ENCODE measurements around the gene LARGE1.
A peak's percentile ranks its signal among the peaks of the same experiment; 100 is the strongest.
"Not testable (repeated sequence)": the region's sequence is repeated elsewhere in the genome, so short reads cannot be mapped to it uniquely, and the experiment has no call there.

The LARGE1 gene

GRCh38 chr22:33472462-33473344 lies 447.6 kb downstream of the LARGE1 start:
- no peak for DNase-seq (ENCODE audit: low spot score)

GRCh38 chr22:33470456-33470855 lies 449.8 kb downstream of the LARGE1 start:
- no peak for DNase-seq (ENCODE audit: low spot score)

GRCh38 chr22:33467620-33468095 lies 452.6 kb downstream of the LARGE1 start:
- DNase-seq (ENCODE audit: low spot score), result no peak

GRCh38 chr22:33467080-33467479 lies 453.2 kb downstream of the LARGE1 start:
- no peak for DNase-seq (ENCODE audit: low spot score)

- DNase-seq (ENCODE audit: low spot score), result no peak
These were observed 454.7 kb downstream of the LARGE1 start for GRCh38 chr22:33465554-33465953.

DNA sequence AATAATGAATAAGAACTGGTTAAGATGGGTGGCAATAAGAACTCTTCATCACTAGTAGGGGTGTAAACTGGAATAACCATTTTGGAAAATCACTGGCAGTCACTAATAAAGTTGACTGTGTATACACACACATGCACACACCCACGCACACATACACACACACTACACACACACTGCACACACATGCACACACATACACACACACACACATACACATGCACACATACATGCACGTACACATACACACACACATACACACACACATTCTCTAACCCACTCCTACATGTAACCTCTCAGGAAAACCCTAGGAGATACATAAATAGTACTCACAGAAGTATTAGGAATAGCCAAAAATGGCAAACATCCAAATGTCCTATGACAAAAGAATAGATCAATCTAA lies 455.6 kb downstream of the LARGE1 start:
- no peak for DNase-seq (ENCODE audit: low spot score)

- DNase-seq (ENCODE audit: low spot score), result no peak
These were observed 458.4 kb downstream of the LARGE1 start for GRCh38 chr22:33461698-33462434.

- DNase-seq (ENCODE audit: low spot score), result not testable (repeated sequence)
These were observed 459.0 kb downstream of the LARGE1 start for GRCh38 chr22:33461245-33461644.

DNA sequence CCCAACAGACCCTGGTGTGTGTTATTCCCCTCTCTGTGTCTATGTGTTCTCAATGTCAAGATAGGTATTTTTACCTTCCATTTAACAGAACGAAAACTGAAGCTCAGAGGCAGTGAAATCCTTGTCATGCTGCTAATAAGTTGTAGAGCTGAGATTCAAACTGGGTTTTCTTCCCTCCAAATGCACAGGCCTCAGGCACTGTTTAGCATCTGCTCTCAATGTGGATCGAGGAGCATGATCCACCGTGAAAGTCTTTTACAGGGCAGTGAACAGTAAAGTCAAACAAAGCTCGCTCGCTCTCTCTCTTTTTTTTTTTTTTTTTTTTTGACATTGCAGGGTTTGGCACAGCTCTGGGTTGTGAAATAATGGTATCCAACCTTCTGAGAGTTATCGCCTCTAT lies 461.1 kb downstream of the LARGE1 start:
- DNase-seq (ENCODE audit: low spot score), result no peak

- no peak for DNase-seq (ENCODE audit: low spot score)
These were observed 463.8 kb downstream of the LARGE1 start for GRCh38 chr22:33456511-33456910.

GRCh38 chr22:33455036-33455435 lies 465.2 kb downstream of the LARGE1 start:
- DNase-seq (ENCODE audit: low spot score), result peak; percentile 7

DNA sequence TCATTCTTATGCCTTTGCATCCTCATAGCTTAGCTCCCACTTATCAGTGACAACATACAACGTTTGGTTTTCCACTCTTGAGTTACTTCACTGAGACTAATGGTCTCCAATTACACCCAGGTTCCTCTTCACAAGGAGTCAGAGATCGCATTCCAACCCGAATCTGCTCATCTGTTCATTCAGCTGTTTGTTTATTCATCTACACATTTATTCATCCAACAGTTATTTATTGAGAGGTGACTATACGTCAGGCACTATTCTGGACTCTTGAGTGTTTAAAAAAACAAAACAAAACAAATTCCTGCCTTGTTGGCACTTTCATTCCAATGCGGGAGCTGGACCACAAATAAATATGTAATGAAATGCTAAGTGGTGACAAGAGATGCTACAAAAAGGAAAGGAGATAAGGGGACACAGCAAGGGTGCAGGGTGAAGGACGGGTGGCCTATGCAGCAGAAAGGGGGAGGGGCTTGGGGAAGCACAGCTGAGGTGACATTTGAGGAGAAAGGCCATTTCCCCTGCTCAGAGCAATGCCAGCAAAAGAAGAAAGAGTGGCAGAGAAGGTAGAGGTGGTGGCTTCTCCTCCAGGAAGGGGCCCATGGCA lies 468.3 kb downstream of the LARGE1 start:
- no peak for DNase-seq (ENCODE audit: low spot score)

- no peak for DNase-seq (ENCODE audit: low spot score)
These were observed 469.5 kb downstream of the LARGE1 start for GRCh38 chr22:33450756-33451155.

- DNase-seq (ENCODE audit: low spot score), result no peak
These were observed 472.5 kb downstream of the LARGE1 start for GRCh38 chr22:33447733-33448132.

GRCh38 chr22:33443683-33444082 lies 476.6 kb downstream of the LARGE1 start:
- no peak for DNase-seq (ENCODE audit: low spot score)

DNA sequence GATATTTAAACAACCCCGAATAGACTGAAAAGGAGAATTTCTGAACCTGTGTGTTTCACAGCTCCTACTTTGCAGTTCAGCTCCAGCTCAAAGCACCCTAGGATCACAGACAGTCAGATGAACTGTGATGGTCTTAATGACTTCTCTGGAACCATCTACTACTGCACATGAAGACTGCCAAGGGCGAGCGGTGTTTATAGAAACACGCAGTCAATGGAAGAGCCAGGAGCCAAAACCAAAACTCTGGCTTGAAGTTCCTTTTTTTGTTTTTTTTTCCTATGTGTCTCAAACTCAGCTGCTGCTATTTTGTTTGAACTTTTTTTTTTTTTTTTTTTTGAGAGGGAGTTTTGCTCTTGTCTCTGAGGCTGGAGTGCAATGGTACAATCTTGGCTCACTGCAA lies 479.5 kb downstream of the LARGE1 start:
- no peak for DNase-seq (ENCODE audit: low spot score)

- peak; percentile 11 for DNase-seq (ENCODE audit: low spot score)
These were observed 482.0 kb downstream of the LARGE1 start for GRCh38 chr22:33438273-33438672.

DNA sequence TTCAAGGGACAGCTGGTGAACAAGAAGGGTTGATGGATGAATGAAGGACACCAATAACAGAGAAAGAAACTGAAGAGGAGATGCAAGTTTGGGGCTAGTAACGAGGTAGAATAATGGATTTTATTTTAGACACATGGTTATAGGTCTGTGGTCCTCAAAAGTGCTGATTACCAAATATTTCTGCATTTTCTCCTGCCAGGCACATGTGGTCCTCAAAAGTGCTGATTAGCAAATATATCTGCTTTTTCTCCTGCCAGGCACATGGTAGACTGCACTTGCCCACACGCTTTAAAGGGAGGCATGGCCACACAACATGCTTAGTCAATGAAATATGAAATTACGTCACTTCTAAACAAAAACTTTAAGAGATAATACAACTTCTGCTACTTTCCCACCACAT lies 489.0 kb downstream of the LARGE1 start:
- no peak for DNase-seq (ENCODE audit: low spot score)

- no peak for DNase-seq (ENCODE audit: low spot score)
These were observed 491.0 kb downstream of the LARGE1 start for GRCh38 chr22:33429281-33429680.

- no peak for DNase-seq (ENCODE audit: low spot score)
These were observed 492.8 kb downstream of the LARGE1 start for GRCh38 chr22:33427461-33427860.

GRCh38 chr22:33426451-33426850 lies 493.8 kb downstream of the LARGE1 start:
- DNase-seq (ENCODE audit: low spot score), result no peak

- DNase-seq (ENCODE audit: low spot score), result no peak
These were observed 498.4 kb downstream of the LARGE1 start for GRCh38 chr22:33421859-33422258.

- DNase-seq (ENCODE audit: low spot score), result no peak
These were observed 501.8 kb downstream of the LARGE1 start for GRCh38 chr22:33418484-33418883.
